Stomach (tissue), 9 donors: Measurements from ENCODE around the gene C20orf173. TPM values are rescaled to one million over a fixed set of nuclear protein-coding genes. Genes with fewer than 3 reads are reported as not detected.
"Not testable (repeated sequence)": the region's sequence is repeated elsewhere in the genome, so short reads cannot be mapped to it uniquely, and the experiment has no call there.

ENCODE experiments used
- DNase-seq, 2 donors: peaks; one replicate each; pipeline versions ENCODE4 v3.0.0 to v3.0.0-alpha.2; 2013 to 2019
- H3K27ac ChIP-seq, 5 donors: fragments of 200-600 bp in 4 of 5; sonication (generic) in 4 of 5; one replicate each; pipeline ENCODE4 v1.5.1; 2013 to 2019; ENCODE audit warnings: mild to moderate bottlenecking in 1 of 5, moderate library complexity in 1 of 5
- H3K27me3 ChIP-seq, 3 donors: fragments of 200-600 bp; sonication (generic); one replicate each; pipeline ENCODE4 v1.5.1; 2017 to 2019; ENCODE audit warnings: mixed run types in 1 of 3
- H3K36me3 ChIP-seq, 4 donors: fragments of 200-600 bp; sonication (generic); 1 replicate in 3 of 4; 2 replicates in 1 of 4; pipeline ENCODE4 v1.5.1; 2016 to 2019
- H3K4me1 ChIP-seq, 4 donors: fragments of 200-600 bp; sonication (generic); one replicate each; pipeline ENCODE4 v1.5.1; 2016 to 2019
- H3K4me3 ChIP-seq, 4 donors: fragments of 200-600 bp; sonication (generic) in 3 of 4; one replicate each; pipeline ENCODE4 v1.5.1; 2016 to 2019; ENCODE audit warnings: mild to moderate bottlenecking in 1 of 4
- H3K9me3 ChIP-seq, 4 donors: fragments of 200-600 bp; sonication (generic); one replicate each; pipeline ENCODE4 v1.5.1; 2016 to 2019
- CTCF ChIP-seq, 7 experiments: fragments of 450-650 bp in 4 of 7; fragments of 200-600 bp in 3 of 7; sonication (generic) in 3 of 7; IDR thresholded peaks; one replicate each; pipeline ENCODE4 v1.5.1; 2016 to 2019; ENCODE audit warnings: antibody characterized with exemption in 7 of 7, control low read depth in 2 of 7, mild to moderate bottlenecking in 1 of 7
- EP300 ChIP-seq: sonication (generic); formaldehyde crosslinking; IDR thresholded peaks from one replicate; pipeline ENCODE4 v1.6.1; 2017; ENCODE audit warnings: antibody characterized with exemption
- POLR2A ChIP-seq, 4 donors: fragments of 450-650 bp; IDR thresholded peaks; one replicate each; pipeline ENCODE4 v1.6.1; 2016; ENCODE audit warnings: antibody characterized with exemption in 4 of 4, control low read depth in 2 of 4, mild to moderate bottlenecking in 1 of 4, moderate library complexity in 1 of 4
- POLR2AphosphoS5 ChIP-seq, 3 donors: sonication (generic); formaldehyde crosslinking; IDR thresholded peaks; one replicate each; pipeline ENCODE4 v1.6.1; 2016; ENCODE audit warnings: antibody characterized with exemption in 3 of 3
- WGBS, 5 donors: extraction: QIAGEN DNeasy Blood & Tissue Kit in 3 of 5; methylation state at CpG; one replicate each; pipeline versions ENCODE4 v1.1.5 to v1.1.7; 2013 to 2018; 5-methylcytosine and 5-hydroxymethylcytosine counted together
- intact Hi-C: fragments of 100-400 bp; cut with DNase I; formaldehyde crosslinking; loops from one replicate; pipeline ENCODE4 v1.15.1; 2023; ENCODE audit warnings: low total_unique reads
- polyA plus RNA-seq, 3 donors: library from polyadenylated mRNA; stranded (reverse); fragments of 200-250 nt; gene quantifications; one replicate each; pipeline ENCODE4 v1.2.3, GENCODE V29; 2013
- total RNA-seq, 5 donors: library from RNA; depleted of rRNA; stranded (reverse); fragments of >200 nt; gene quantifications; one replicate each; pipeline versions ENCODE4 v1.1.0 to v1.2.3, GENCODE V29; 2014 to 2016
- donor health status: healthy with polysubstance abuse.
- donor health status: Bipolar disorder and iron deficiency.
- donor health status: healthy.

The C20orf173 gene
- total and polyA plus RNA-seq, 8 donors = not detected

- intact Hi-C loops = no loop called here
- DNase-seq = peak in 1 of 2 donors; percentile 17
- Histone ChIP-seq H3K9me3 (no peaks in the 10 kb centered on the region), H3K36me3 (no peaks in the 10 kb centered on the region), H3K27ac (no peak overlapping the region), H3K4me3 (no peak overlapping the region), H3K4me1 (no peaks in the 10 kb centered on the region), H3K27me3 (no peaks in the 10 kb centered on the region)
- TF ChIP-seq POLR2AphosphoS5 (IDR thresholded peaks at IDR 0.05) (no peak), CTCF (IDR thresholded peaks at IDR 0.05) (peak in 4 of 7 experiments; percentile 37 to 46 (median 40))
- WGBS, 5 donors = 62 to 72% (median 67%) methylated on average over 5 to 6 of the region's 6 CpGs
Measured at GRCh38 chr20:35523298-35523888, 6.1 kb downstream of the C20orf173 start.

DNA sequence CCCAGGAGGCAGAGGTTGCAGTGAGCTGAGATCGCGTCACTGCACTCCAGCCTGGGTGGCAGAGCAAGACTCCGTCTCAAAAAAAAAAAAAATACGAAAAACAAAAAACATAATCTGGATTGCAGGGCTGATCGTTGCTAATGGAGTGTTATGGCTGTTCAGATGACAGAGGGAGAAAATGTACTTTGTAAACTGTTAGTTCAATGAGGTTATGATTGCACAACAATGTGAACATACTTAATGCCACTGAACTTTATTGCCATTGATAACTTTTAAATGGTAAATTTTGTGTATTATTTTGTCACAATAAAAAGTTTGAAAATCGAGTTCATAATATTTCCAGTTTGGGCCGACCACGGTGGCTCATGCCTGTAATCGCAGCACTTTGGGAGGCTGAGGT, 10.5 kb downstream of the C20orf173 start:
- TF ChIP-seq POLR2A (IDR thresholded peaks at IDR 0.05) (no peak), CTCF (IDR thresholded peaks at IDR 0.05) (no peak), POLR2AphosphoS5 (IDR thresholded peaks at IDR 0.05) (no peak), EP300 (no peak)
- intact Hi-C loops = no loop called here
- DNase-seq = no peak
- Histone ChIP-seq H3K27ac (no peak overlapping the region), H3K4me1 (peaks cover 0 to 30% (median 15%) of the 10 kb centered on the region in 4 donors), H3K27me3 (no peaks in the 10 kb centered on the region), H3K36me3 (peaks cover 0 to 19% (median 10%) of the 10 kb centered on the region in 4 donors), H3K9me3 (no peaks in the 10 kb centered on the region), H3K4me3 (no peak overlapping the region)
- WGBS, 5 donors = 74 to 87% (median 81%) methylated on average over 9 of the region's 9 CpGs

- WGBS, 5 donors = 80 to 97% (median 92%) methylated on average over 5 of the region's 5 CpGs
- DNase-seq = not testable (repeated sequence)
Measured at GRCh38 chr20:35517767-35518166, 11.7 kb downstream of the C20orf173 start.

DNA sequence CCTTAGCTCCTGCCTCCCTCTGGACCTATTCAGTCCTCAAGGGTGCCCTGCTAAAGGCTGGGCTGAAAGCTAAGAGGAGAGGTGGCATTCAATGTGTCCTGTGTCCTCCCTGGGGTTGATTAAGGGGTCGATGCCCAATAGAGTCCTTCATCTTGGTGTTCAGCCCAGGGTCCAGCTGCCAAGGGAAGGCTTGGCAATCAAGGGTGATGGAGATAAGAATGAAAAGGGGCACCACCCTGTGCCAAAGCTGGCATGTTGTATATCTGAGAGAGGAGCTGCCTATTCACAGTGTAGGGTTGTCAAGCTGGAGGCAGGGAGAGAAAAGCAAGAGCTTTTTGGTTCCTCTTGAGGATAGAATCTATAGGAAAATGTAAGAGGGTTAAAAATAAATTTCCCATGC, 12.3 kb downstream of the C20orf173 start:
- no peak for DNase-seq
- Histone ChIP-seq H3K4me3 (no peak overlapping the region), H3K9me3 (no peaks in the 10 kb centered on the region), H3K27me3 (no peaks in the 10 kb centered on the region), H3K4me1 (peaks cover 0 to 32% (median 15%) of the 10 kb centered on the region in 4 donors), H3K36me3 (peaks cover 0 to 34% (median 27%) of the 10 kb centered on the region in 4 donors), H3K27ac (no peak overlapping the region)
- TF ChIP-seq POLR2AphosphoS5 (IDR thresholded peaks at IDR 0.05) = no peak
- TF ChIP-seq CTCF (IDR thresholded peaks at IDR 0.05) = no peak
- no peak for TF ChIP-seq EP300
- TF ChIP-seq POLR2A (IDR thresholded peaks at IDR 0.05) = no peak
- WGBS, 5 donors = 26 to 72% (median 50%) methylated on average over 1 of the region's 1 CpG
- intact Hi-C loops = no loop called here

More at GRCh38 chr20:35517767-35518166, 11.7 kb downstream of the C20orf173 start:
- H3K4me3 ChIP-seq, H3K9me3 ChIP-seq, H3K27ac ChIP-seq, H3K27me3 ChIP-seq, intact Hi-C loops: not testable (repeated sequence)
- H3K36me3 ChIP-seq = peaks cover 0 to 27% (median 20%) of the 10 kb centered on the region in 4 donors
- H3K4me1 ChIP-seq = peaks cover 0 to 32% (median 15%) of the 10 kb centered on the region in 4 donors

DNA sequence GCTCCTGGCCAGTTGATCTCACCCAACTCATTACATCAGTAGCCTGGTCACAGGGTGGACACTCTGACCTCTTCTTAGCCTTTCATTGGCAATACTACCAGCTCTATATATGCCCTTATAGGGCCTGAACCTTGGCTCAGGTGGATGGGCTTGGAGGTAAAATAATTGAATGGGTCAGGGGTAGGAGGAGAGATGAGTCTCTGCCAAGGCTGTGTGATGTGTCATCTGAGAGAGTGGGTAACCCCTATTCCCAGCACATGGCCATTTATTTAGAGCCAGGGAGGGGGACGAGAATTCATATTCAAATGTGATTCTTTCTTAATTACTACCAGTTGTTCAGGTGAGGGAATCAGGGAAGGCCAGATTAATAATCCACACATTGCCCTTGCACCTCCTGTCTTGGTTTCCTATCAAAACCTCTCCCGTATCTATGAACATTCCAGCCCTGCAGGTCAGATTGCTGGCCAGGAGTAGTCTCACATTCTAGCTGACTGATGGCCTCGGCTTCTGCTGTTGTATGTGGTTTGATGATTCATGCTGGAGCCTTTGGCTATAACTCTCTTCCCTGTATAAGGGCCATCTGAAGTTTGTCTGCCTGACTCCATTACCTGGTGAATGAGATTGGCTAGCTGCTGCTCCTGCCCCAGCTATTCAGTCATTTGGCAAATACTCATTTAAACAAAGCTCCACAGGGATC, 13.4 kb downstream of the C20orf173 start:
- TF ChIP-seq POLR2A (IDR thresholded peaks at IDR 0.05) = no peak
- no peak for TF ChIP-seq EP300
- peak in 1 of 3 donors; percentile 23 for TF ChIP-seq POLR2AphosphoS5 (IDR thresholded peaks at IDR 0.05)
- WGBS, 5 donors = 49 to 63% (median 53%) methylated on average over 3 of the region's 3 CpGs
- intact Hi-C loops = no loop called here
- no peaks in the 10 kb centered on the region for H3K27me3 ChIP-seq
- no peak overlapping the region for H3K4me3 ChIP-seq
- H3K36me3 ChIP-seq = peaks cover 8 to 44% (median 37%) of the 10 kb centered on the region in 4 donors
- peak overlapping the region in 1 of 5 donors; percentile 31 for H3K27ac ChIP-seq
- H3K4me1 ChIP-seq = peaks cover 0 to 32% (median 15%) of the 10 kb centered on the region in 4 donors
- peak; percentile 29 to 36 for DNase-seq
- no peaks in the 10 kb centered on the region for H3K9me3 ChIP-seq
